Measurements from ENCODE around the gene PER3. TPM values are rescaled to one million over a fixed set of nuclear protein-coding genes. Genes with fewer than 3 reads are reported as not detected.

PER3 gene
- total and polyA plus RNA-seq, 4 donors = 3.4 to 21.1 (median 11.5) TPM

GRCh38 chr1:7770669-7770996 lies 13.5 kb upstream of the PER3 start:
- Histone ChIP-seq H3K4me3 (peak overlapping the region; percentile 54), H3K27ac (ENCODE audit: low read depth in 1 of 2, low read length in 1 of 2) (peak overlapping the region; percentile 93 to 98), H3K27me3 (ENCODE audit: control insufficient read depth in 3 of 3, insufficient read depth in 3 of 3, low read length in 2 of 3) (no peaks in the 10 kb centered on the region), H3K9ac (ENCODE audit: insufficient read depth in 1 of 2, low read length in 2 of 2) (peak overlapping the region in 1 of 2 donors; percentile 24), H3K4me1 (ENCODE audit: control insufficient read depth in 5 of 5, insufficient read depth in 5 of 5, low read length in 5 of 5) (peaks cover 3 to 12% (median 5%) of the 10 kb centered on the region in 5 donors), H3K9me3 (ENCODE audit: control insufficient read depth in 4 of 4, insufficient read depth in 3 of 4, low read length in 3 of 4) (no peaks in the 10 kb centered on the region), H3K36me3 (ENCODE audit: control insufficient read depth in 4 of 4, insufficient read depth in 4 of 4, low read length in 4 of 4) (peaks cover 3 to 5% (median 4%) of the 10 kb centered on the region in 4 donors)
- ATAC-seq (ENCODE audit: insufficient read depth, low FRiP score) (peak; percentile 12), DNase-seq (no peak)
- TF ChIP-seq, protein P1, sequence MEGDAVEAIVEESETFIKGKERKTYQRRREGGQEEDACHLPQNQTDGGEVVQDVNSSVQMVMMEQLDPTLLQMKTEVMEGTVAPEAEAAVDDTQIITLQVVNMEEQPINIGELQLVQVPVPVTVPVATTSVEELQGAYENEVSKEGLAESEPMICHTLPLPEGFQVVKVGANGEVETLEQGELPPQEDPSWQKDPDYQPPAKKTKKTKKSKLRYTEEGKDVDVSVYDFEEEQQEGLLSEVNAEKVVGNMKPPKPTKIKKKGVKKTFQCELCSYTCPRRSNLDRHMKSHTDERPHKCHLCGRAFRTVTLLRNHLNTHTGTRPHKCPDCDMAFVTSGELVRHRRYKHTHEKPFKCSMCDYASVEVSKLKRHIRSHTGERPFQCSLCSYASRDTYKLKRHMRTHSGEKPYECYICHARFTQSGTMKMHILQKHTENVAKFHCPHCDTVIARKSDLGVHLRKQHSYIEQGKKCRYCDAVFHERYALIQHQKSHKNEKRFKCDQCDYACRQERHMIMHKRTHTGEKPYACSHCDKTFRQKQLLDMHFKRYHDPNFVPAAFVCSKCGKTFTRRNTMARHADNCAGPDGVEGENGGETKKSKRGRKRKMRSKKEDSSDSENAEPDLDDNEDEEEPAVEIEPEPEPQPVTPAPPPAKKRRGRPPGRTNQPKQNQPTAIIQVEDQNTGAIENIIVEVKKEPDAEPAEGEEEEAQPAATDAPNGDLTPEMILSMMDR (IDR thresholded peaks at IDR 0.05; ENCODE audit: control extremely low read depth, extremely low read depth) = no peak
- WGBS, 2 donors = 2 to 6% methylated on average over 6 of the region's 6 CpGs

DNA sequence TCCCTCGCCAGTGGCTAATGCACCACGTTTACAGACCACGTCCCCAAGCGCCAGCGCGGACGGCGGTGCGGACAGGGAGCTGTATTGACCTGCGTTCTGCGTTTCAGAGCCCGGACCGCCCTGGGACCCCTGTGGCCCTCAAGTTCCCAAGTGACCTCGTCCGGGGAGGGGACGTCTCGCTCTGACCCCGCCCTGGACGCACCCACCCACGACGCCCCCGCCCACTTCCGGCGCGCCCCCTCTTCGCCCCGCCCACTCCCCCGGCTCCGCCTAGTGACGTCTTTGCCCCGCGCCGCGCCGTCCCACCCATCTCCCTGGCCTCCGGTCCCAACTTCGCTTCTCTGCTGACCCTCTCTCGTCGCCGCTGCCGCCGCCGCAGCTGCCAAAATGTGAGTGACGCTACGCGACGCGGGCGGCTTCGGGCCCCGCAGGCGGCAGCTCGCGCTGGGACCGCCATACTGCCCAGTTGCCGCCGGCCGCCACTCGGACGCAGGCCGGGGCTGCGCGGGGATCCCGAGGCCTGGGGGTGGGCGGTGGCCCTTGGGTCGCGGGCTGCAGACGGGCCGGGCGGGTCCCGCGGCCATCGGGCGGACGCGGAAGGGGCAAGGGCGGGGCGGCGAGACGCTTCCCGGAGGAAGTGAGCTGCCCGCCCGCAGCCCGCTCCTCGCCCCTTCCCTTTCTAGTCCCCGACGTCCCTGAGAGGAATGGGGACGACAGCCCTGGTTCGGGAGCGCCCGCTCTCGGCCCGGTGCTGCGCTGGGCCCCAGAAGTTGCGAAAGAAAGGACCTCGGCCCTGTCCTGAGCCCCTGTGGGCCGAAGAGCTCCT lies 12.9 kb upstream of the PER3 start, which contains the start of gene VAMP3:
Gene VAMP3, plus strand, starts transcription at position 300 of the 826 bp plus-strand sequence. Its CDS starts 88 bp downstream, at position 388.
- H3K9me3 ChIP-seq (ENCODE audit: control insufficient read depth in 4 of 4, insufficient read depth in 3 of 4, low read length in 3 of 4) = no peaks in the 10 kb centered on the region
- peak within 1 kb of the TSS; percentile 63 to 76 for H3K9ac ChIP-seq (ENCODE audit: insufficient read depth in 1 of 2, low read length in 2 of 2)
- H3K4me1 ChIP-seq (ENCODE audit: control insufficient read depth in 5 of 5, insufficient read depth in 5 of 5, low read length in 5 of 5) = peaks cover 3 to 12% (median 5%) of the 10 kb centered on the region in 5 donors
- peak within 1 kb of the TSS; percentile 95 for H3K4me3 ChIP-seq
- peaks cover 3 to 5% (median 4%) of the 10 kb centered on the region in 4 donors for H3K36me3 ChIP-seq (ENCODE audit: control insufficient read depth in 4 of 4, insufficient read depth in 4 of 4, low read length in 4 of 4)
- H3K27ac ChIP-seq (ENCODE audit: low read depth in 1 of 2, low read length in 1 of 2) = peak within 1 kb of the TSS; percentile 98 to 99
- no peaks in the 10 kb centered on the region for H3K27me3 ChIP-seq (ENCODE audit: control insufficient read depth in 3 of 3, insufficient read depth in 3 of 3, low read length in 2 of 3)
- ATAC-seq (ENCODE audit: insufficient read depth, low FRiP score) = peak; percentile 98
- peak; percentile 85 to 92 (median 89) for DNase-seq
- TF ChIP-seq, protein P1 (IDR thresholded peaks at IDR 0.05; ENCODE audit: control extremely low read depth, extremely low read depth) = no peak
- 1% methylated on average over 55 to 97 of the region's 97 CpGs for WGBS, 2 donors

GRCh38 chr1:7771823-7772299 lies 12.2 kb upstream of the PER3 start:
- Histone ChIP-seq H3K4me1 (ENCODE audit: control insufficient read depth in 5 of 5, insufficient read depth in 5 of 5, low read length in 5 of 5) (peaks cover 2 to 15% (median 5%) of the 10 kb centered on the region in 5 donors), H3K4me3 (peak overlapping the region; percentile 95)
- WGBS, 2 donors = 16 to 22% methylated on average over 12 of the region's 12 CpGs

More at GRCh38 chr1:7771823-7772299, 12.2 kb upstream of the PER3 start:
- no peak for DNase-seq
- Histone ChIP-seq H3K27ac (ENCODE audit: low read depth in 1 of 2, low read length in 1 of 2) (peak overlapping the region; percentile 96 to 99), H3K9me3 (ENCODE audit: control insufficient read depth in 4 of 4, insufficient read depth in 3 of 4, low read length in 3 of 4) (no peaks in the 10 kb centered on the region), H3K27me3 (ENCODE audit: control insufficient read depth in 3 of 3, insufficient read depth in 3 of 3, low read length in 2 of 3) (no peaks in the 10 kb centered on the region), H3K9ac (ENCODE audit: insufficient read depth in 1 of 2, low read length in 2 of 2) (peak overlapping the region; percentile 63 to 76), H3K36me3 (ENCODE audit: control insufficient read depth in 4 of 4, insufficient read depth in 4 of 4, low read length in 4 of 4) (peaks cover 3 to 5% (median 4%) of the 10 kb centered on the region in 4 donors)
- no peak for ATAC-seq (ENCODE audit: insufficient read depth, low FRiP score)
- TF ChIP-seq, protein P1 (IDR thresholded peaks at IDR 0.05; ENCODE audit: control extremely low read depth, extremely low read depth) = no peak
